Measurements from ENCODE around the gene GABBR2. TPM values are rescaled to one million over a fixed set of nuclear protein-coding genes. Genes with fewer than 3 reads are reported as not detected.
A peak's percentile ranks its signal among the peaks of the same experiment; 100 is the strongest.

Gene GABBR2
- total and polyA plus RNA-seq, 9 of the 15 experiments (the other 6 are each of a cell fraction or from before 2014, with no cell fraction given), result 0.15 to 1.9 (median 0.32) TPM

- TF ChIP-seq REST (IDR thresholded peaks at IDR 0.05; ENCODE audit: borderline replicate concordance) (peak; percentile 94), REST (CRISPR knock-in tag; IDR thresholded peaks at IDR 0.05; ENCODE audit: low read depth) (no peak), E2F8 (IDR thresholded peaks at IDR 0.05; ENCODE audit: low read depth, partially characterized antibody) (no peak), ZNF175 (CRISPR knock-in tag; IDR thresholded peaks at IDR 0.05; ENCODE audit: low read depth) (no peak), EP400 (IDR thresholded peaks at IDR 0.05) (peak; percentile 34; the same call in 1 of the 2 replicates), ETV5 (CRISPR knock-in tag; IDR thresholded peaks at IDR 0.05; ENCODE audit: low read depth) (peak; percentile 67; the same call in 1 of the 2 replicates), RERE (CRISPR knock-in tag; IDR thresholded peaks at IDR 0.05; ENCODE audit: borderline replicate concordance) (no peak), ARHGAP35 (IDR thresholded peaks at IDR 0.05; ENCODE audit: partially characterized antibody) (no peak), ZBTB26 (CRISPR knock-in tag; IDR thresholded peaks at IDR 0.05) (no peak), HCFC1 (IDR thresholded peaks at IDR 0.05; ENCODE audit: low read depth, low read length) (peak; percentile 39; the same call in 1 of the 2 replicates)
These were observed 393.1 kb downstream of the GABBR2 start (continued) for GRCh38 chr9:98315551-98316060.

Data from K562 (cell line).